RCC 7860 (cell line): ENCODE data around the gene PLA2G4D.
"Not testable (repeated sequence)": the region's sequence is repeated elsewhere in the genome, so short reads cannot be mapped to it uniquely, and the experiment has no call there.

Source experiments
- DNase-seq: peaks from one replicate; pipeline ENCODE4 v3.0.0-alpha.2; 2015; ENCODE audit warnings: low spot score
- FAIRE-seq: peaks from 2 replicates; lab custom pipeline; 2012; peaks lifted over from hg19 to GRCh38; lab: Jason Lieb, UNC

The PLA2G4D gene

DNA sequence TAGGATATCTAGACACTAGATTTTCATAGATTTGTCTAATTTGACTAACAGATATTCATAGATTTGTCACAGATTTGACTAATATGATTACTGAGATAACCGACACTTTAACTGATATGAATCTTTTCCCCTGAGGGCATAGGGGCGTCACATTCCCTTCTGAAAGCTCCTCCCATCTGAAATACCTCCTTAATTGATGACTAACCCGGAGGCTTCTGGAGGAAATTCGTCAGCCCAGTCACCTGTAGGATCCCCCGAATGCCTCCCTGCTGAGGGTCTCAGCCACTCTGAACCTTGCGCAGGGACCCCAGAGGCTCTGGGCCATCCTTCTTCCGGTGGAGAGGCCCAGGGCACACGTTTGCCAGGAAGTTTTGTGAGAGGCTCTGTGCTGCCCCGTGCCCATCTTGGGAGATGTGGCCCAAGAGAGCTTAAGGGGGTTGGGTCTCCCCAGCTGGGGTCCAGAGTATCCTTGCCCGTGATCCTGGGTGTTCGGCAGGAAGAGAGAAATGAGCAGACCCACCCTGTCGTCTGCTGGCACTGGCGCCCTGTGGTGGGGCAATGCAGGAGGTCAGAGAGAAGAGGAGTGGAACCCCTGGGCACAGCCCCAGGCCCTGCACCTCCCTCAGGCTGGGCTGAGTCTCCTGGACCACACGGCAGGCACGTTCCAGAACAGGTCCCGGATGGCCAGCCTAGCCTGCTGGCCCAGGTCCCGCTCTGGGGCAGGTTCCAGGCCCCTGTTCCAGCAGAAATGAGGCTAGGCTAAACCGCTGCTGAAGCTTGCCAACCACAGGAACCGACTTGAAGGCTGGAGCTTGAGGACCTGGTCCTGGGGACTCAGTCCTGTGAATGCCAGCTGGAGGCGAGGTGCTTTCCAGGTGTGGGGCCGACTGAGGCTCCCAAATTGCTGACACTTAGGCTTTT is 1.7 kb downstream of the PLA2G4D start:
- DNase-seq (no peak), FAIRE-seq (no peak)

- FAIRE-seq, DNase-seq: not testable (repeated sequence)
Observed at GRCh38 chr15:42091753-42092397, 2.5 kb downstream of the PLA2G4D start.

DNA sequence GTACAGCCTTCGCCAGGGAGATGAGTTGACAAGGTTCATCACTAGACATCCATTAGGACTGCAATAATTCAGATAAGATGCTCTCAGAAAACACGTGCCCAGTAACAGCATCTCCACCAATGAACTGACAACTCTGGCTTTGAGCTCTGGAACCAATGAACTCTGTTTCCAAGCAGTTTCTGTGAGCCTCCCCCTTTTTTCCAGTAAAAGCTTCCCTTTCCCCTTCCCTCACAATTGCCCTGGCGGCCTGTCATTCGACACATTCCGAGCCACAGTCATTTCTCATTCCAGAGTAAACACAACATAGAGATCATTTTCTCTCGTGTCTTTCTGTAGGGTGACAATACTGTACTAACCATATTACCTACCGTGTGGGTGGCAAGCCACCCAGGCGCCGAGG is 3.6 kb downstream of the PLA2G4D start:
- DNase-seq (no peak), FAIRE-seq (no peak)

DNA sequence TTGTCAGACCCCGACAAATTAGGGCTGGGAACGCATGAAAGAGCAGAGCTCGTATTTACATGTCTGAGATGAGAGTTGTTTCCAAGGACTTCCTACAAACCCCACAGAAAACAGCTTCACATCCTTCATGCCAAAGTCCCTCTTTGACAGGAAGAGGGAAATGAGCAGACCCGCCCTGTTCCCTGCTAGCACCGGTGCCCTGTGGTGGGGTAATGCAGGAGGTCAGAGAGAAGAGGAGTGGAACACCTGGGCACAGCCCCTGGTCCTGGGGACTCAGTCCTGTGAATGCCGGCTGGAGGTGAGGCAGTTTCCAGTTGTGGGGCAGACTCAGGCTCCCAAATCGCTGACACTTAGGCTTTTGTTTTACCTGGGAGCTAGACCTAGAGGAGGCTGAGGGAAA is 4.0 kb downstream of the PLA2G4D start:
- DNase-seq (no peak), FAIRE-seq (no peak)

DNA sequence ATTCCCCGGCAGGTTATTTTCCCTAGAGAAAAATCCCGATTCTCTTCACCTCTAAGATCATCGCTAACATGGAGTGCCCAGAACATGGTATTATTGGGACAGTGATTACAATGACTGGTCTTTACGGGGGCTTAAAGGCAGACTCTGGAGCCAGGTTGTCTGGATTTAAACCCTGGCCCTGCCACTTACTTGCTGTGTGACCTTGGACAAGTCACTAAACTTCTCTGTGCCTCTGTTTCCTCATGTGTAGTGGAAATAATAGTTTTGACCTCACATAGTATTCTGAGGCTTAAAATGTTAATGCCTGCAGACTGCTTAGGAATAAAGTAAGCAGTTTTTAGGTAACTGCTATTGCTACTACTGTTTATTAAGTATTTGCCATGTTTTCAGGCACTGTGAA is 4.4 kb downstream of the PLA2G4D start:
- FAIRE-seq: no peak
- no peak for DNase-seq

DNA sequence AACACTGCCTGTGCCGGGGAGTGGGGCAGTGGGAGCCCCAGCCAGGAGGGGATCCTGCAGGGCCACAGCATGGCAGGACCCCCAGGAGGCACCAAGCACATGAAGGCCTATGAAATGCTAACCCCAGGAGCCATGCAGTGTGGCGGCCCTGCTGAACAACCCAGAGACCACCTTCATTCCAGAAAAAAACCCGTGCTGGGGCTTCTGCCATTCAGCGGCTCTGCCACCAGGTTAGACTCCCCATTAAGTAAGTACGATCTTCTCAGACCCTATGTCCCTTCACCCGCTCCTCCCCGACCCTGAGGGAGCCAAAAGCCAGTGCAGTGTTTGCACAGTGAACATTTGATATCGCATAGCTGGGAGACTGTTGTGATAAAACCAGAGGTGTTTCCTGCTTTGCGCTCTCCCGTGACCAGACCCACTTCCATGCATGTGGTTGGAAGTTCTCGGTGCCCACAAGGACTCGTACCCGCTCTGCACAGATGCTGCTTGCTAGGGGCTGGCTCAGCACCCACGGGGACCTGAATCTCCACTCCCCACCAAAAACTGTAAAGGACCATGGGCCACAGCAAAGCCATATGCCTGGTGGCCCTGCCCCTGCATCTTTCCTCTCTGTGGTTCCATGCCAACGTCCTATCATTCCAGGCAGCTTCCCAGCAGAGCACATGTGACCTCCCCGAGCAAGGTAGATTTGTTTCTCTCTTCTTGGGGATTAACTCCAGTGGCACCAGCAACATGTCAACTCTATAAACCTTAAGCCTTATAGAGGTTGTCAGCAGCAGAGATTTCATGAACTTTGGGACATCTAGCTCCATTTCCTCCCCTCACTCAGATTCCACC is 5.3 kb downstream of the PLA2G4D start:
- FAIRE-seq (no peak), DNase-seq (no peak)

DNA sequence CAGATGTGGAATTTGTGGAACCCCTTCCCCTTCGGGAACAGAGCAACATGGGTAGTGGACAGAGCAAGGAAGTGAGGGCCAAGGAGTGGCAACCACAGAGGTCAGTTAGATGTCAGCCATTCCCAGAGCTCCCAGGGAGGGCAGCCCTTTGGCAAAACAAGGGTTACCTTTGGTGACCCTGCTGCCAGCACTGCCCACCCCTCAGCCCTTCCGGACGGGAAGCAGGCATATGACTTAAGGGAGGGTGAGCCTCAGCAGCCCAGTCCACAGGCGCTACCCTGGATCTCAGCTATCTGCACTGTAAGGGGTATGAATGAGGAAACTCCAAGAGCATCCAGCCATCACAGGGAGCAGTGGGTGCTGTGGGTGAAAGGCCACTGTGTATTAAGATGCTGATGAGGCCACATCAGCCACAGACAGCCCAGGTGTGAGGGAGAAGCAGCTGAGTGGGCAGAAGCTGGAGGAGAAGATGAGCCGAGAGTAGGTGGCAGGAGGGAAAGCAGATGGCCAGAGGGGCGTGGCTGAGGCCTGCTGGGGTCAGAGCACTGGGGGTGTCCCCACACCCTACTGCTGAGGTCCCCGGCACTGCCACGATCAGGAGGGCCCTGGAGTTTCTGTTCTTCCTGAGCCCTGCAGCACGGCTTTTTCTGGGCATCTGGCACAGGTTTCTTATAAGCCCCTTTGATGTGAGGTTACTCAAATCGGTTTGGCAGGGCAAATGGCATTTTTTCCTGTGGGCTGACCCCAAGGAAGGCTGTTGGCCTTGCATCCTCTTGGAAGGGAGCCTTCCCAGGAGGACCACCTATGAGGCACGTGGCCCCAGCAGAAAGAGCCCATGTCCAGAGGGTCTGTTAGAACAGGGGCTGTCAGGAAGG is 6.2 kb downstream of the PLA2G4D start:
- DNase-seq (no peak), FAIRE-seq (no peak)

GRCh38 chr15:42087460-42087859 is 6.9 kb downstream of the PLA2G4D start:
- no peak for DNase-seq
- no peak for FAIRE-seq

DNA sequence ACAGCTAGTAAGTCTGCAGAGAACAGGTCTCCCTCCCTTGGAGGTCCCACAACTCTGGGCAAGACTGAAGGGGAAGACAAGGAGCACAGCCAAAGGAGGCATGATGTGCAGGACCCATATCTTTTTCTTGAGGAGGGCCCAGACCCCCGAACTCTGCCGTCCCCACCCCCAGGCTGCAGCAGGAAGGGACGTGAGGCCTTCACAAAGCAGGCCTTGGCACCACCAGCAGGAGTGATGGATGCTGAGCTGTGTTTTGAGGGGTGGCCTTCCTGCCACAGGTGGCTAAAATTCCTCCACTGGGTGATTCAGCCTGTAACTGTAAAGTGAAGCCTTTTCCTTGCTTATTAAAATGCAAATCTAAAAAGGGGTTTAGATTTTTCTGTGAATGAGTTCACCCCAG is 8.6 kb downstream of the PLA2G4D start:
- no peak for DNase-seq
- no peak for FAIRE-seq

DNA sequence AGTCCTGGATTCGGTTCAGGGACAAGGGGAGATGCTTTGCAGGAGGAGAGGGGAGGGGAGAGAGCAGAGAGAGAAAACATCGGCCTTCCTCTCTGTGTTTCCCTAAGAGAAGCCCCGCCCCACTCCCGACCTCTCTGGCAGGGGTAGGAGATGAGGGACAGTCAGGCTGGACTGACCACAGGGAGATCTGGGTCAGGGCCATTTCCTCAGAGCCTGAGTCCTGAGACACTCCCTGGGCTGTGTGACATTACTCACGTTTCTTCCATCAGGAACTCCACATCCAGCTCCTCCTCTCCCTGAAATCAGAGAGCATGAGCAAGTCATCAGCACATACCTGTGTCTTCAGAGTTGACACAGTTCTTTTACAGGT is 9.1 kb downstream of the PLA2G4D start:
- FAIRE-seq (no peak), DNase-seq (peak; percentile 16)

DNA sequence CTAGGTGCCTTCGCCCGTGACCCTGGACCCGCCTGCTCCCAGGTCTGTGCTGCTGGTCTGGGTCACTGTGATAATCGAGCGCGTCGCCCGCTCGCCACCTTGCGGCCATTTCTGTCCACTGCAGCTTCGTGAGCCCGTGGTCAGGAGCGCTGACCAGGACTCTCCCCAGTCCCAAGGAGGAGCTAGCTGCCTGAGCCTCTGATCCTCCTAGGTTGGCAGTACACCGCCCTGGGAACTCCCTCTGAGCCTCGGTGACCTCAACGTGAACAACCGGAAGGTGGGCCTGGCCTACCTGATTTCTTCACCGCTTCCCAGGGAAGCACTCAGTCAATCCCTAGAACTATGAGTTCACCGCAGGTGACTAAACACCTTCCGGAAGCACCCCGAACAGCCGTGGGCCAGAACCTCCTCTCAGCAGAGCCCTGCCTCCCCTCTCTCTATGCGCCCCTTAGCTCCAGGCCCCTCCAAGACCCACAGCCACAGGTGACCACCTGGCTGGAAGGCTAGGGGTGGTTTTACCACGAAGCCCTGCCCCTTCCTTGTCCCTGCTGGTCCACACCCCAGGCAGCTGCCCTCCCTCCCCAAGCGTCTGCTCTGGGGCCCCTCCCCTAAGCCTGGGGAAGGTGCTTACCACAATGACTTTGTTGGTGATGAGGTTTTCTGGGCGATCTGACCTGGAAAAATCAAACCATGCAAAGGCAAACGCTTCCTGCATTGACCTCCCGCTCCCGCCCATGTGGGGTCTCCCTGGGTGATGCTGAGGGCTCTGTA is 9.7 kb downstream of the PLA2G4D start:
- DNase-seq (peak; percentile 53), FAIRE-seq (no peak)

DNA sequence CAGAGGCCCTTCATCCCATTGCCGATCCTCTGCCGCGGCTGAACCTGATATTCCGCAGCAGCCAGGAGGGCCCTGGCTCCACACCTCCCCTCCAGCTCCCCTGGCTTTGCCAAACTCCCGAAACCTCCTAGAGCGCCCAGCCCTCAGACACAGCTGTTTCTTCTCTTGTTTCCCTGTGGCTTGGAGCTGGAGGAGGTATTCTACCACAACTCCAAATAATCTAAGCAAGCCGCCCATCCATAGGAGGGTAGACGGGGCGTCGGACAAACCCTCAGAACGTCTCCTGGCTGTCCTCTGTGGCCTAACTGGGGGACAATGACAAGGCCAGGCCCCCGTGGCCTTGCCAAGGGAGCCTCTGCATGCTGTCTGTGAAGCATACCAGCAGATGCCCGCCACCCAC is 10.4 kb downstream of the PLA2G4D start:
- no peak for FAIRE-seq
- no peak for DNase-seq

- FAIRE-seq (no peak), DNase-seq (no peak)
Observed at GRCh38 chr15:42083605-42083908, 10.8 kb downstream of the PLA2G4D start.

- DNase-seq (no peak), FAIRE-seq (no peak)
Observed at GRCh38 chr15:42082823-42083604, 11.3 kb downstream of the PLA2G4D start.

DNA sequence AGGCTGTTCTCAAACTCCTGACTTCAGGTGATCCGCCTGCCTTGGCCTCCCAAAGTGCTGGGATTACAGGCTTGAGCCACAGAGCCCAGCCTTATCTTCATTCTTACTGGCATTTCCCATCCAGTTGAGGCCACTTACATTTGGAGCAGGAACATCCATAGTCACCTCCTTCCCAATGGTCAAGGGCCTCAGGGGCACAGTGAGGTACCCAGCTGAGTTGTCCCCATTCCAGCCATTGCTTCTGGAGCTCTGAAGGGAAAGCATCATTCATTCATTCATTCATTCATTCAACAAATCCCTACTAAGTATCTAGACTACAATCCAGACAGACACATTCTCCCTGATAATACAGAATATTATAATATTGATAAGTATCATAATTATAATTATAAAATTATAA is 12.2 kb downstream of the PLA2G4D start:
- DNase-seq (no peak), FAIRE-seq (no peak)

- no peak for DNase-seq
- no peak for FAIRE-seq
Observed at GRCh38 chr15:42080919-42081830, 13.2 kb downstream of the PLA2G4D start.

GRCh38 chr15:42080186-42080918 is 14.0 kb downstream of the PLA2G4D start:
- no peak for FAIRE-seq
- DNase-seq: no peak
